PC-9 (cell line): ENCODE data around the gene ERCC3. TPM values are rescaled to one million over a fixed set of nuclear protein-coding genes. Genes with fewer than 3 reads are reported as not detected.
"Not testable (repeated sequence)": the region's sequence is repeated elsewhere in the genome, so short reads cannot be mapped to it uniquely, and the experiment has no call there.

Experiments
- BruUV-seq: library from RNA; stranded (reverse); fragments of 400-500 nt; replicated peaks from 2 replicates; lab custom pipeline; 2021; lab: Mats Ljungman, UMichigan
- CTCF ChIA-PET: fragments of 300-600 bp; sonication (Branson Sonifier 250); formaldehyde crosslinking; loops from one replicate; lab custom pipeline; 2022; ENCODE audit warnings: antibody characterized with exemption; lab: Charles Lee
- POLR2A ChIA-PET: fragments of 300-600 bp; sonication (Branson Sonifier 250); formaldehyde crosslinking; loops from one replicate; lab custom pipeline; 2022; ENCODE audit warnings: antibody characterized with exemption; ENCODE audit not compliant: unreplicated experiment; lab: Charles Lee
- DNase-seq, 2 experiments: peaks; one replicate each; pipeline versions ENCODE4 v3.0.0 to v3.0.0-alpha.2; 2015 to 2022; ENCODE audit warnings: mixed read lengths in 1 of 2
- H2AFZ ChIP-seq: fragments of 200-600 bp; sonication (generic); 2 replicates; pipeline ENCODE4 v1.8.1; 2017; ENCODE audit warnings: antibody characterized with exemption
- H3F3A ChIP-seq: fragments of 200-600 bp; sonication (generic); 2 replicates; pipeline ENCODE4 v1.8.1; 2017; ENCODE audit warnings: antibody characterized with exemption, mild to moderate bottlenecking, low read depth; ENCODE audit not compliant: insufficient read depth
- H3K27ac ChIP-seq: fragments of 200-600 bp; sonication (generic); 2 replicates; pipeline ENCODE4 v1.6.1; 2016; ENCODE audit warnings: mixed run types
- H3K27me3 ChIP-seq: fragments of 200-600 bp; sonication (generic); 2 replicates; pipeline ENCODE4 v1.6.1; 2016; ENCODE audit warnings: low read depth, mixed run types; ENCODE audit not compliant: insufficient read depth
- H3K36me3 ChIP-seq: fragments of 200-600 bp; sonication (generic); 2 replicates; pipeline ENCODE4 v1.6.1; 2016; ENCODE audit warnings: low read depth, mixed run types
- H3K4me1 ChIP-seq: fragments of 200-600 bp; sonication (generic); replicated peaks from 2 replicates; pipeline ENCODE4 v1.6.1; 2016; ENCODE audit warnings: mixed run types; ENCODE audit not compliant: insufficient read depth
- H3K4me2 ChIP-seq: fragments of 200-600 bp; sonication (generic); 2 replicates; pipeline ENCODE4 v1.6.1; 2017; ENCODE audit warnings: mixed run types
- H3K4me3 ChIP-seq: fragments of 200-600 bp; sonication (generic); 2 replicates; pipeline ENCODE4 v1.6.1; 2016; ENCODE audit warnings: mixed run types
- H3K79me2 ChIP-seq: fragments of 200-600 bp; sonication (generic); 2 replicates; pipeline ENCODE4 v1.6.1; 2017; ENCODE audit warnings: low read depth, mixed run types
- H3K9me2 ChIP-seq: fragments of 200-600 bp; sonication (generic); 2 replicates; pipeline ENCODE4 v1.8.1; 2017; ENCODE audit warnings: mild to moderate bottlenecking; ENCODE audit not compliant: insufficient read depth
- H3K9me3 ChIP-seq: fragments of 200-600 bp; sonication (generic); 2 replicates; pipeline ENCODE4 v1.8.1; 2016; ENCODE audit warnings: low read depth; ENCODE audit not compliant: insufficient read depth
- H4K20me1 ChIP-seq: fragments of 200-600 bp; sonication (generic); 2 replicates; pipeline ENCODE4 v1.8.1; 2017; ENCODE audit not compliant: insufficient read depth
- EZH2 ChIP-seq: fragments of 200-600 bp; sonication (generic); IDR thresholded peaks from 2 replicates; pipeline ENCODE4 v1.8.0; 2017; ENCODE audit warnings: antibody characterized with exemption, low read depth
- intact Hi-C: fragments of 100-400 bp; cut with micrococcal nuclease; formaldehyde crosslinking; loops from one replicate; pipeline ENCODE4 v1.10.0; 2022; ENCODE audit not compliant: unreplicated experiment
- total RNA-seq: library from RNA; stranded (reverse); gene quantifications from 2 replicates; pipeline ENCODE4 v1.2.3, GENCODE V29; 2021
- TF ChIP-seq, protein P1 (sequence below): fragments of 200-600 bp; sonication (generic); conservative IDR thresholded peaks from 2 replicates; pipeline ENCODE4 v1.6.1; 2017; ENCODE audit warnings: mixed run types, antibody characterized with exemption, mild to moderate bottlenecking, moderate library complexity

Gene ERCC3
- total RNA-seq, 1 experiment from 2014 or later, result 73.2 TPM

DNA sequence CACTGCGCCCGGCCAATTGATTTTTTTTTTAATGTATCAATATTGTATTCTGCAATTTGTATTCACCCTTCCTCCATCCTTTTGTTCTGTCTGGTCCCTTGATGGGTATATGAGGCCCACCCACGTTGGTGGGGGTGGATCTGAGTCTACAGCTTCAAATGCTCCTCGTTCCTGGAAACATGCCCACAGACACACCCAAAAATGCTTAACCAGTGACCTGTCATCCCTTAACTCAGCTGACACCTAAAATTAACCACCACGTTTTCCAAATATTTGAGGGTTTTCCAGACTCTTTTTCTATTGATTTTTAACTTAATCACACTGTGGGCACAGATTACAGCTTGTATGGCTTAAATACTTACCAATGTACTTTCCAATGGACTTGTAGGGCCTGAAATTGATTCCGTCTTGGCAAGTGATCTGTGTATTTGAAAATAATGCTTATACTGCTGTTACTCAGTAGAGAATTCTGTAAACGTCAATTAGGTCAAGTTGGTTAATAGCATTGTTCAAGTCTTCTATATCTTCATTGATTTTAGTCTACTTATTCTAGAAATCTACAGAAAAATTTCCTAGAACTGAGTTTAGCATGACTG, 39.5 kb downstream of the ERCC3 start:
- Histone ChIP-seq H3K27ac (no peak overlapping the region), H3K36me3 (peaks cover 9% of the 10 kb centered on the region; the same call in 1 of the 2 replicates), H3F3A (peaks cover 14% of the 10 kb centered on the region; the same call in 1 of the 2 replicates), H3K4me1 (no peaks in the 10 kb centered on the region; the same call in 1 of the 2 replicates), H3K9me2 (no peaks in the 10 kb centered on the region), H3K4me2 (no peak overlapping the region), H3K79me2 (no peaks in the 10 kb centered on the region), H3K27me3 (no peaks in the 10 kb centered on the region), H2AFZ (no peak overlapping the region), H4K20me1 (no peaks in the 10 kb centered on the region), H3K4me3 (no peak overlapping the region), H3K9me3 (no peaks in the 10 kb centered on the region)
- ChIA-PET POLR2A (no interaction called here), CTCF (no interaction called here)
- no TSS peak for BruUV-seq
- intact Hi-C loops, result no loop called here
- DNase-seq, result peak; percentile 8 to 38
- TF ChIP-seq, protein P1, sequence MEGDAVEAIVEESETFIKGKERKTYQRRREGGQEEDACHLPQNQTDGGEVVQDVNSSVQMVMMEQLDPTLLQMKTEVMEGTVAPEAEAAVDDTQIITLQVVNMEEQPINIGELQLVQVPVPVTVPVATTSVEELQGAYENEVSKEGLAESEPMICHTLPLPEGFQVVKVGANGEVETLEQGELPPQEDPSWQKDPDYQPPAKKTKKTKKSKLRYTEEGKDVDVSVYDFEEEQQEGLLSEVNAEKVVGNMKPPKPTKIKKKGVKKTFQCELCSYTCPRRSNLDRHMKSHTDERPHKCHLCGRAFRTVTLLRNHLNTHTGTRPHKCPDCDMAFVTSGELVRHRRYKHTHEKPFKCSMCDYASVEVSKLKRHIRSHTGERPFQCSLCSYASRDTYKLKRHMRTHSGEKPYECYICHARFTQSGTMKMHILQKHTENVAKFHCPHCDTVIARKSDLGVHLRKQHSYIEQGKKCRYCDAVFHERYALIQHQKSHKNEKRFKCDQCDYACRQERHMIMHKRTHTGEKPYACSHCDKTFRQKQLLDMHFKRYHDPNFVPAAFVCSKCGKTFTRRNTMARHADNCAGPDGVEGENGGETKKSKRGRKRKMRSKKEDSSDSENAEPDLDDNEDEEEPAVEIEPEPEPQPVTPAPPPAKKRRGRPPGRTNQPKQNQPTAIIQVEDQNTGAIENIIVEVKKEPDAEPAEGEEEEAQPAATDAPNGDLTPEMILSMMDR, result no peak
- TF ChIP-seq EZH2, result no peak

DNA sequence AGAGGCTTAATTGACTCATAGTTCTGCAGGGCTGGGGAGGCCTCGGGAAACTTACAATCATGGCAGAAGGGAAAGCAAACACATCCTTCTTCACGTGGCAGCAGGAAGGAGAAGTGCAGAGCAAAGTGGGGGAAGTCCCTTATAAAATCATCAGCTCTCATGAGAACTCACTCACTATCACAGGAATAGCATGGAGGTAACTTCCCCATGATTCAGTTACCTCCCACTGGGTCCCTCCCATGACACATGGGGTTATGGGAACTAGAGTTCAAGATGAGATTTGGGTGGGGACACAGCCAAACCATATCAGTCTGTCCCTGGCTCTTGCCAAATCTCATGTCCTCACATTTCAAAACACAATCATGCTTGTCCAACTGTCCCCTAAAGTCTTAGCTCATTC, 52.8 kb downstream of the ERCC3 start:
- POLR2A ChIA-PET, H3K36me3 ChIP-seq, intact Hi-C loops, H2AFZ ChIP-seq, H3K9me2 ChIP-seq, H3K27ac ChIP-seq, H3K4me1 ChIP-seq, DNase-seq, H3K79me2 ChIP-seq, H3K4me3 ChIP-seq, CTCF ChIA-PET, H3K4me2 ChIP-seq, H3K27me3 ChIP-seq, BruUV-seq, H3F3A ChIP-seq, H4K20me1 ChIP-seq: not testable (repeated sequence)
- H3K9me3 ChIP-seq, result peaks cover 31% of the 10 kb centered on the region; the same call in 1 of the 2 replicates

DNA sequence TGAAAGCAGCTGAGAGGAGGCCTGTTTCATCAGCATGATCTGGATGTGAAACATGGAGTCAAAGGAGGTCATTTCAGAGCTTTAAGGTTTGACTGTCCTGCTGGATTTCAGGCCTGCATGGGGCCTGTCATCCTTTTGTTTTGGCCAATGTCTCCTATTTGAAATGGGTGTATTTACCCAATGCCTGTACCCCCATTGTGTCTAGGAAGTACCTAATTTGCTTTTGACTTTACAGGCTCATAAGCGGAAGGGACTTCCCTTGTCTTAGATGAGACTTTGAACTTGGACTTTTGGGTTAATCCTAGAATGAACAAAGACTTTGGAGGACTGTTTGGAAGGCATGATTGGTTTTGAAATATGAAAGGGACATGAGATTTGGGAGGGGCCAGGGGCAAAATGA, 54.5 kb downstream of the ERCC3 start:
- no peaks in the 10 kb centered on the region for H3K36me3 ChIP-seq
- intact Hi-C loops, result no loop called here
- no peaks in the 10 kb centered on the region for H4K20me1 ChIP-seq

DNA sequence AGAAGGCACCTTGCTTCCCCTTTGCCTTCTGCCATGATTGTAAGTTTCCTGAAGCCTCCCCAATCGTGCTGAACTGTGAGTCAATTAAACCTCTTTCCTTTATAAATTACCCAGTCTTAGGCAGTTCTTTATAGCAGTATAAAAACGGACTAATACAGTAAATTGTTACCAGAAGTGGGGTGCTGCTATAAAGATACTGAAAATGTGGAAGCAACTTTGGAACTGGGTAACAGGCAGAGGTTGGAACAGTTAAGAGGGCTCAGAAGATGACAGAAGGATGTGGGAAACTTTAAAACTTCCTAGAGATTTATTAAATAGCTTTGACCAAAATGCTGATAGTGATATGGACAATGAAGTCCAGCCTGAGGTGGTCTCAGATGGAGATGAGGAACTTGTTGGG, 56.2 kb downstream of the ERCC3 start:
- H3K27me3 ChIP-seq, H3K9me2 ChIP-seq, H4K20me1 ChIP-seq, H3K27ac ChIP-seq, H3K79me2 ChIP-seq, H3K4me2 ChIP-seq, BruUV-seq, intact Hi-C loops, H3K4me3 ChIP-seq, H3F3A ChIP-seq, H3K36me3 ChIP-seq, POLR2A ChIA-PET, H2AFZ ChIP-seq, H3K4me1 ChIP-seq, CTCF ChIA-PET: not testable (repeated sequence)
- DNase-seq, result peak in 1 of 2 experiments; percentile 17
- H3K9me3 ChIP-seq, result peaks cover 34% of the 10 kb centered on the region

More for the DNA sequence above, 54.5 kb downstream of the ERCC3 start:
- Histone ChIP-seq H3K27me3 (no peaks in the 10 kb centered on the region), H3K27ac (no peak overlapping the region), H3K4me3 (no peak overlapping the region), H3K9me3 (peaks cover 31% of the 10 kb centered on the region; the same call in 1 of the 2 replicates), H3K9me2 (no peaks in the 10 kb centered on the region), H3F3A (no peaks in the 10 kb centered on the region), H3K79me2 (no peaks in the 10 kb centered on the region), H3K4me2 (no peak overlapping the region), H3K4me1 (no peaks in the 10 kb centered on the region), H2AFZ (no peak overlapping the region)
- TF ChIP-seq, protein P1, result no peak
- no peak for TF ChIP-seq EZH2
- ChIA-PET CTCF (no interaction called here), POLR2A (no interaction called here)
- DNase-seq, result peak in 1 of 2 experiments; percentile 23
- no TSS peak for BruUV-seq
